H1 (cell line): ENCODE measurements around the gene MTR. TPM values are rescaled to one million over a fixed set of nuclear protein-coding genes. Genes with fewer than 3 reads are reported as not detected.

Experiments
- ATF3 ChIP-seq: IDR thresholded peaks from 2 replicates; pipeline ENCODE4 v1.6.1; 2011; ENCODE audit warnings: low read depth, mild to moderate bottlenecking, low read length; ENCODE audit not compliant: insufficient read depth
- CHD1 ChIP-seq: IDR thresholded peaks from 2 replicates; pipeline ENCODE4 v1.6.1; 2012; ENCODE audit warnings: low read depth, low read length, improper control_type of control experiment
- CTCF ChIP-seq, 3 experiments: IDR thresholded peaks; 1 replicate in 2 of 3; 2 replicates in 1 of 3; pipeline versions ENCODE4 v1.5.1 to v1.6.1; 2011; ENCODE audit warnings: low read length in 3 of 3, mild to moderate bottlenecking in 3 of 3, inconsistent platforms in 2 of 3, low read depth in 1 of 3, moderate library complexity in 1 of 3; ENCODE audit not compliant: insufficient read depth in 1 of 3; ENCODE audit errors: control extremely low read depth in 1 of 3
- EZH2 ChIP-seq: fragments of 200-600 bp; sonication (generic); IDR thresholded peaks from 2 replicates; pipeline ENCODE4 v1.7.1; 2012; ENCODE audit warnings: low read depth, mild to moderate bottlenecking, moderate library complexity, low read length, inconsistent platforms; ENCODE audit not compliant: severe bottlenecking
- PHF8 ChIP-seq: fragments of 200-600 bp; sonication (generic); conservative IDR thresholded peaks from 2 replicates; pipeline ENCODE4 v1.7.1; 2012; ENCODE audit warnings: low read depth, mild to moderate bottlenecking, inconsistent platforms, low read length, moderate library complexity
- POLR2AphosphoS5 ChIP-seq: IDR thresholded peaks from 2 replicates; pipeline ENCODE4 v1.6.1; 2011; ENCODE audit warnings: low read depth, low read length
- RNF2 ChIP-seq: fragments of 200-900, 300-1000 bp; sonication (generic); IDR thresholded peaks from 2 replicates; pipeline ENCODE4 v1.7.1; 2016; ENCODE audit warnings: borderline replicate concordance, low read depth, mild to moderate bottlenecking, antibody characterized with exemption, low read length; ENCODE audit not compliant: poor library complexity, severe bottlenecking; ENCODE audit errors: missing control alignments
- RXRA ChIP-seq: IDR thresholded peaks from 2 replicates; pipeline ENCODE4 v1.6.1; 2011; ENCODE audit warnings: low read depth, mild to moderate bottlenecking, low read length, moderate library complexity; ENCODE audit not compliant: insufficient read depth
- SP4 ChIP-seq: IDR thresholded peaks from 2 replicates; pipeline ENCODE4 v1.6.1; 2012; ENCODE audit warnings: low read length, inconsistent platforms
- TCF12 ChIP-seq: IDR thresholded peaks from 2 replicates; pipeline ENCODE4 v1.6.1; 2011; ENCODE audit warnings: low read depth, mild to moderate bottlenecking, low read length
- polyA plus RNA-seq, 7 experiments: library from polyadenylated mRNA; depleted of rRNA in 3 of 7; stranded (reverse) in 5 of 7; unstranded in 2 of 7; fragments of >200 nt in 5 of 7; fragments of 200-250 nt in 2 of 7; gene quantifications; 1 replicate in 5 of 7; 2 replicates in 1 of 7; 4 replicates in 1 of 7; pipeline versions ENCODE4 v1.2.1 to v1.2.3, GENCODE V29; 2011 to 2013; ENCODE audit warnings: missing spikeins in 2 of 7, mixed read lengths in 2 of 7
- total RNA-seq: library from RNA; stranded (reverse); fragmentation: NEBNext Ultra II Directional; extraction: Animal tissue kit (Norgen Biotek cat#: 25700); gene quantifications from 2 replicates; pipeline ENCODE4 v1.2.1, GENCODE V29; 2021

MTR gene
- total and polyA plus RNA-seq, 2 of the 8 experiments (the other 6 are each of a cell fraction or from before 2014, with no cell fraction given), result 4.8 to 27.4 TPM

- TF ChIP-seq CTCF (IDR thresholded peaks at IDR 0.05; ENCODE audit: control extremely low read depth in 1 of 3, insufficient read depth in 1 of 3, low read depth in 1 of 3, low read length in 3 of 3) (no peak), ATF3 (no peak), CHD1 (no peak), SP4 (no peak), PHF8 (no peak), EZH2 (no peak), POLR2AphosphoS5 (no peak), TCF12 (no peak), RNF2 (no peak), RXRA (no peak)
These were observed 43.7 kb upstream of the MTR start (continued) for GRCh38 chr1:236751385-236751784.
